H9 (cell line): ENCODE data around the gene RANBP17. TPM values are rescaled to one million over a fixed set of nuclear protein-coding genes. Genes with fewer than 3 reads are reported as not detected.
A peak's percentile ranks its signal among the peaks of the same experiment; 100 is the strongest.

Source experiments
- DNase-seq: peaks from one replicate; pipeline ENCODE4 v3.0.0-alpha.2; 2017
- H2AFZ ChIP-seq: one replicate; pipeline ENCODE4 v1.6.1; 2013; ENCODE audit warnings: mild to moderate bottlenecking, low read length, control low read depth, moderate library complexity
- H2AK5ac ChIP-seq: 2 replicates; pipeline ENCODE4 v1.6.1; 2013; ENCODE audit warnings: low read length, control low read depth, mixed read lengths; ENCODE audit not compliant: insufficient read length
- H2BK120ac ChIP-seq: one replicate; pipeline ENCODE4 v1.6.1; 2013; ENCODE audit warnings: low read depth, mild to moderate bottlenecking, low read length, control low read depth, inconsistent platforms; ENCODE audit not compliant: poor library complexity, severe bottlenecking
- H2BK12ac ChIP-seq: 2 replicates; pipeline ENCODE4 v1.6.1; 2013; ENCODE audit warnings: low read length, control low read depth, mixed read lengths, low read depth; ENCODE audit not compliant: insufficient read length
- H2BK15ac ChIP-seq: 2 replicates; pipeline ENCODE4 v1.6.1; 2013; ENCODE audit warnings: low read depth, low read length, control low read depth
- H2BK20ac ChIP-seq: one replicate; pipeline ENCODE4 v1.6.1; 2013; ENCODE audit warnings: low read depth, mild to moderate bottlenecking, low read length, control low read depth, inconsistent platforms; ENCODE audit not compliant: poor library complexity, severe bottlenecking
- H2BK5ac ChIP-seq: 2 replicates; pipeline ENCODE4 v1.6.1; 2013; ENCODE audit warnings: low read length, control low read depth, mixed read lengths; ENCODE audit not compliant: insufficient read length
- H3K14ac ChIP-seq: 2 replicates; pipeline ENCODE4 v1.6.1; 2013; ENCODE audit warnings: low read length, control low read depth; ENCODE audit not compliant: insufficient read depth
- H3K18ac ChIP-seq: 2 replicates; pipeline ENCODE4 v1.6.1; 2013; ENCODE audit warnings: low read depth, mild to moderate bottlenecking, mixed read lengths, low read length, control low read depth; ENCODE audit not compliant: insufficient read length
- H3K23ac ChIP-seq: 2 replicates; pipeline ENCODE4 v1.6.1; 2013; ENCODE audit warnings: low read length, control low read depth, mixed read lengths, low read depth; ENCODE audit not compliant: insufficient read length
- H3K23me2 ChIP-seq: 2 replicates; pipeline ENCODE4 v1.6.1; 2013; ENCODE audit warnings: low read depth, mild to moderate bottlenecking, mixed read lengths, low read length, control low read depth; ENCODE audit not compliant: insufficient read length, poor library complexity, severe bottlenecking
- H3K27ac ChIP-seq: 2 replicates; pipeline ENCODE4 v1.5.1; 2013; ENCODE audit warnings: low read length, control low read depth, mixed read lengths, low read depth; ENCODE audit not compliant: insufficient read length
- H3K27me3 ChIP-seq: 2 replicates; pipeline ENCODE4 v1.6.1; 2013; ENCODE audit warnings: low read length, control low read depth, inconsistent platforms; ENCODE audit not compliant: insufficient read depth
- H3K4ac ChIP-seq: 2 replicates; pipeline ENCODE4 v1.6.1; 2013; ENCODE audit warnings: low read depth, mild to moderate bottlenecking, control low read depth, inconsistent platforms, low read length, moderate library complexity
- H3K4me1 ChIP-seq: 2 replicates; pipeline ENCODE4 v1.6.1; 2013; ENCODE audit warnings: low read length, control low read depth, inconsistent platforms; ENCODE audit not compliant: insufficient read depth
- H3K4me2 ChIP-seq: 2 replicates; pipeline ENCODE4 v1.6.1; 2013; ENCODE audit warnings: low read length, control low read depth, mixed read lengths; ENCODE audit not compliant: insufficient read length, insufficient read depth
- H3K56ac ChIP-seq: 2 replicates; pipeline ENCODE4 v1.6.1; 2013; ENCODE audit warnings: low read depth, mild to moderate bottlenecking, mixed read lengths, low read length, control low read depth; ENCODE audit not compliant: insufficient read length
- H3K79me1 ChIP-seq: 2 replicates; pipeline ENCODE4 v1.6.1; 2013; ENCODE audit warnings: low read depth, mild to moderate bottlenecking, moderate library complexity, low read length, control low read depth, inconsistent platforms; ENCODE audit not compliant: insufficient read depth, poor library complexity, severe bottlenecking
- H3K79me2 ChIP-seq: 2 replicates; pipeline ENCODE4 v1.6.1; 2013; ENCODE audit warnings: low read length, control low read depth, inconsistent platforms; ENCODE audit not compliant: insufficient read depth
- H3K9ac ChIP-seq: 2 replicates; pipeline ENCODE4 v1.6.1; 2013; ENCODE audit warnings: low read length, control low read depth, mixed read lengths; ENCODE audit not compliant: insufficient read length; ENCODE audit errors: extremely low read depth
- H3K9me3 ChIP-seq: one replicate; pipeline ENCODE4 v1.6.1; 2013; ENCODE audit warnings: low read depth, low read length, inconsistent platforms; ENCODE audit not compliant: control insufficient read depth
- H3T11ph ChIP-seq: one replicate; pipeline ENCODE4 v1.6.1; 2013; ENCODE audit warnings: mild to moderate bottlenecking, low read length, control low read depth, inconsistent platforms
- H4K20me1 ChIP-seq: one replicate; pipeline ENCODE4 v1.6.1; 2013; ENCODE audit not compliant: control insufficient read depth, insufficient read length, insufficient read depth
- H4K5ac ChIP-seq: 2 replicates; pipeline ENCODE4 v1.6.1; 2013; ENCODE audit warnings: low read depth, mild to moderate bottlenecking, mixed read lengths, low read length, control low read depth; ENCODE audit not compliant: insufficient read length
- H4K8ac ChIP-seq: replicated peaks from 2 replicates; pipeline ENCODE4 v1.6.1; 2013; ENCODE audit warnings: low read length, control low read depth, mixed read lengths, low read depth; ENCODE audit not compliant: insufficient read length
- H4K91ac ChIP-seq: 2 replicates; pipeline ENCODE4 v1.6.1; 2013; ENCODE audit warnings: low read depth, mild to moderate bottlenecking, moderate library complexity, mixed read lengths, low read length, control low read depth; ENCODE audit not compliant: insufficient read length
- H3K27ac Mint-ChIP-seq, 3 experiments: 2 replicates in 2 of 3; 3 replicates in 1 of 3; pipeline ENCODE4 v1.8.0; 2020 to 2021; ENCODE audit warnings: mixed read lengths in 3 of 3, mild to moderate bottlenecking in 1 of 3, moderate library complexity in 1 of 3
- H3K27me3 Mint-ChIP-seq: 2 replicates; pipeline ENCODE4 v1.8.0; 2021; ENCODE audit warnings: low read depth, mild to moderate bottlenecking, moderate library complexity, mixed read lengths
- H3K36me3 Mint-ChIP-seq, 3 experiments: 2 replicates in 2 of 3; 3 replicates in 1 of 3; pipeline ENCODE4 v1.8.0; 2020 to 2021; ENCODE audit warnings: low read depth in 3 of 3, mixed read lengths in 3 of 3; ENCODE audit not compliant: insufficient read depth in 1 of 3
- H3K4me1 Mint-ChIP-seq, 2 experiments: 2 replicates each; pipeline ENCODE4 v1.8.0; 2020; ENCODE audit warnings: mixed read lengths in 2 of 2
- H3K4me3 Mint-ChIP-seq, 2 experiments: 2 replicates in 1 of 2; 3 replicates in 1 of 2; pipeline ENCODE4 v1.8.0; 2020 to 2021; ENCODE audit warnings: mild to moderate bottlenecking in 2 of 2, mixed read lengths in 2 of 2, moderate library complexity in 1 of 2
- H3K9me3 Mint-ChIP-seq, 2 experiments: 2 replicates in 1 of 2; 3 replicates in 1 of 2; pipeline ENCODE4 v1.8.0; 2020; ENCODE audit warnings: mild to moderate bottlenecking in 2 of 2, mixed read lengths in 2 of 2, moderate library complexity in 1 of 2
- CTCF ChIP-seq: fragments of 200-600 bp; sonication (generic); conservative IDR thresholded peaks from 3 replicates; pipeline ENCODE4 v1.8.0; 2021; ENCODE audit warnings: antibody characterized with exemption, mild to moderate bottlenecking
- WGBS: extraction: QIAGEN DNeasy Blood & Tissue Kit; methylation state at CpG from one replicate; pipeline ENCODE4 v1.1.7; 2013; ENCODE audit warnings: missing lambda C conversion rate, low lambda C conversion rate, mixed read lengths; ENCODE audit not compliant: insufficient read length; ENCODE audit errors: extremely low coverage; 5-methylcytosine and 5-hydroxymethylcytosine counted together
- total RNA-seq: library from RNA; stranded (reverse); gene quantifications from 2 replicates; pipeline ENCODE4 v1.2.1, GENCODE V29; 2021

The RANBP17 gene
- total RNA-seq, 1 experiment from 2014 or later, result 16.5 TPM

GRCh38 chr5:171310212-171310818, 448.5 kb downstream of the RANBP17 start:
- Histone ChIP-seq H3K9ac (no peak overlapping the region), H3K9me3 (no peaks in the 10 kb centered on the region)
- H3K27me3 Mint-ChIP-seq, result peaks cover 98% of the 10 kb centered on the region

More at GRCh38 chr5:171310212-171310818, 448.5 kb downstream of the RANBP17 start:
- H2AK5ac ChIP-seq, result no peak overlapping the region
- Mint-ChIP-seq H3K9me3 (peaks cover 5 to 11% of the 10 kb centered on the region in 2 experiments; a peak in 4 of 5 replicates), H3K4me3 (peak overlapping the region in 1 of 2 experiments; percentile 75; a peak in 3 of 5 replicates), H3K36me3 (0 out of 7 replicates have a peak, but pooled peaks cover 0 to 1% (median 0%) of the 10 kb centered on the region in 3 experiments), H3K27ac (no peak overlapping the region; a peak in 1 of 7 replicates), H3K4me1 (peaks cover 15 to 49% of the 10 kb centered on the region in 2 experiments)
- no peaks in the 10 kb centered on the region for H3K79me2 ChIP-seq
- no peak overlapping the region for H3T11ph ChIP-seq
- no peak overlapping the region for H3K56ac ChIP-seq
- H4K20me1 ChIP-seq, result no peaks in the 10 kb centered on the region
- no peak overlapping the region for H2BK120ac ChIP-seq
- no peak overlapping the region for H2BK15ac ChIP-seq
- H3K23ac ChIP-seq, result no peak overlapping the region
- no peaks in the 10 kb centered on the region for H3K4me1 ChIP-seq
- peaks cover 95% of the 10 kb centered on the region for H3K27me3 ChIP-seq
- H4K5ac ChIP-seq, result no peak overlapping the region
- peak; percentile 78 for DNase-seq
- H2AFZ ChIP-seq, result no peak overlapping the region
- no peak overlapping the region for H3K4ac ChIP-seq
- no CpG with 5 or more reads among the region's 41 CpGs for WGBS
- peak; percentile 71 for TF ChIP-seq CTCF
- no peaks in the 10 kb centered on the region for H3K79me1 ChIP-seq
- H4K8ac ChIP-seq, result no peak overlapping the region
- H3K14ac ChIP-seq, result no peak overlapping the region
- peak overlapping the region; percentile 60 for H3K4me2 ChIP-seq
- H2BK12ac ChIP-seq, result no peak overlapping the region
- H4K91ac ChIP-seq, result no peak overlapping the region
- no peak overlapping the region for H2BK5ac ChIP-seq
- H2BK20ac ChIP-seq, result no peak overlapping the region
- H3K18ac ChIP-seq, result no peak overlapping the region
- peaks cover 10% of the 10 kb centered on the region for H3K23me2 ChIP-seq
- H3K27ac ChIP-seq, result no peak overlapping the region
